IMR-90 (cell line): ENCODE data around the gene IGF2R. TPM values are rescaled to one million over a fixed set of nuclear protein-coding genes. Genes with fewer than 3 reads are reported as not detected.

Experiments used
- ATAC-seq: fragments of 200-7000 bp; cut with Tn5 transposase; 2 replicates; pipeline ENCODE4 v1.9.1; 2020; ENCODE audit warnings: low read depth, mild to moderate bottlenecking, moderate library complexity
- BruUV-seq: library from RNA; stranded (reverse); fragments of 400-500 nt; replicated peaks from 2 replicates; lab custom pipeline; 2021; lab: Mats Ljungman, UMichigan
- CTCF ChIA-PET: fragments of 300-600 bp; formaldehyde crosslinking; extraction: SDS; loops from one replicate; lab custom pipeline; 2021; ENCODE audit warnings: antibody characterized with exemption; lab: Yijun Ruan, JAX
- POLR2A ChIA-PET: fragments of 300-600 bp; sonication (Branson Sonifier 250); formaldehyde crosslinking; loops from one replicate; lab custom pipeline; 2022; ENCODE audit warnings: antibody characterized with exemption; ENCODE audit not compliant: unreplicated experiment; lab: Charles Lee
- DNase-seq: peaks from one replicate; pipeline ENCODE4 v3.0.0; 2013
- H2AFZ ChIP-seq: replicated peaks from 2 replicates; pipeline ENCODE3; 2013; ENCODE audit warnings: low read length, mild to moderate bottlenecking; ENCODE audit not compliant: poor library complexity
- H2AK5ac ChIP-seq: 2 replicates; pipeline ENCODE4 v1.6.1; 2013; ENCODE audit warnings: low read depth, low read length, inconsistent platforms
- H2AK9ac ChIP-seq: replicated peaks from 2 replicates; pipeline ENCODE3; 2013; ENCODE audit warnings: mild to moderate bottlenecking, low read depth, low read length, moderate library complexity; ENCODE audit not compliant: poor library complexity
- H2BK120ac ChIP-seq: 2 replicates; pipeline ENCODE4 v1.6.1; 2013; ENCODE audit warnings: low read depth, low read length, inconsistent platforms
- H2BK15ac ChIP-seq: 3 replicates; pipeline ENCODE4 v1.6.1; 2013; ENCODE audit warnings: low read depth, low read length, inconsistent platforms
- H2BK20ac ChIP-seq: 2 replicates; pipeline ENCODE4 v1.6.1; 2013; ENCODE audit warnings: low read depth, mild to moderate bottlenecking, inconsistent platforms, low read length, moderate library complexity
- H2BK5ac ChIP-seq: 2 replicates; pipeline ENCODE4 v1.6.1; 2013; ENCODE audit warnings: mild to moderate bottlenecking, low read depth, low read length, inconsistent platforms; ENCODE audit not compliant: poor library complexity, severe bottlenecking
- H3K14ac ChIP-seq: replicated peaks from 2 replicates; pipeline ENCODE4 v1.6.1; 2013; ENCODE audit warnings: low read depth, low read length, inconsistent platforms
- H3K18ac ChIP-seq: 2 replicates; pipeline ENCODE4 v1.6.1; 2013; ENCODE audit warnings: low read depth, low read length, control low read depth
- H3K23ac ChIP-seq: 2 replicates; pipeline ENCODE4 v1.6.1; 2013; ENCODE audit warnings: low read depth, low read length, inconsistent platforms
- H3K27ac ChIP-seq: 2 replicates; pipeline ENCODE4 v1.5.1; 2013; ENCODE audit warnings: mild to moderate bottlenecking, control low read depth, low read length; ENCODE audit not compliant: insufficient read depth
- H3K27me3 ChIP-seq: 2 replicates; pipeline ENCODE4 v1.6.1; 2013; ENCODE audit warnings: low read length; ENCODE audit not compliant: control insufficient read depth, insufficient read depth
- H3K36me3 ChIP-seq: 2 replicates; pipeline ENCODE4 v1.6.1; 2013; ENCODE audit warnings: low read length, mixed read lengths; ENCODE audit not compliant: control insufficient read depth, insufficient read depth
- H3K4ac ChIP-seq: 2 replicates; pipeline ENCODE4 v1.6.1; 2013; ENCODE audit warnings: low read depth, low read length, inconsistent platforms
- H3K4me1 ChIP-seq: 2 replicates; pipeline ENCODE4 v1.6.1; 2013; ENCODE audit warnings: low read length, mixed read lengths; ENCODE audit not compliant: control insufficient read depth, insufficient read depth
- H3K4me2 ChIP-seq: 2 replicates; pipeline ENCODE4 v1.6.1; 2013; ENCODE audit warnings: low read depth, mild to moderate bottlenecking, control low read depth, low read length, moderate library complexity
- H3K4me3 ChIP-seq: 2 replicates; pipeline ENCODE4 v1.5.1; 2013; ENCODE audit warnings: low read depth, mild to moderate bottlenecking, control low read depth, low read length, moderate library complexity; ENCODE audit not compliant: insufficient read depth
- H3K56ac ChIP-seq: 2 replicates; pipeline ENCODE4 v1.6.1; 2013; ENCODE audit warnings: low read length, inconsistent platforms; ENCODE audit not compliant: insufficient read depth; ENCODE audit errors: extremely low read depth
- H3K79me1 ChIP-seq, 2 experiments: 2 replicates each; pipeline ENCODE4 v1.6.1; 2013; ENCODE audit warnings: low read length in 2 of 2, inconsistent platforms in 1 of 2, low read depth in 1 of 2
- H3K9ac ChIP-seq: 2 replicates; pipeline ENCODE4 v1.6.1; 2013; ENCODE audit warnings: low read depth, low read length, control low read depth
- H3K9me1 ChIP-seq: 2 replicates; pipeline ENCODE4 v1.6.1; 2013; ENCODE audit warnings: low read length, inconsistent platforms; ENCODE audit not compliant: insufficient read depth
- H3K9me3 ChIP-seq: 2 replicates; pipeline ENCODE4 v1.6.1; 2013; ENCODE audit warnings: low read length; ENCODE audit not compliant: control insufficient read depth, insufficient read depth
- H4K20me1 ChIP-seq: 2 replicates; pipeline ENCODE4 v1.6.1; 2013; ENCODE audit warnings: low read length, inconsistent platforms; ENCODE audit not compliant: insufficient read depth
- H4K5ac ChIP-seq: 2 replicates; pipeline ENCODE4 v1.6.1; 2013; ENCODE audit warnings: mild to moderate bottlenecking, low read depth, low read length, control low read depth
- H4K8ac ChIP-seq, 2 experiments: 2 replicates each; pipeline ENCODE4 v1.6.1; 2013; ENCODE audit warnings: low read depth in 2 of 2, low read length in 2 of 2, control low read depth in 1 of 2, inconsistent platforms in 1 of 2
- H4K91ac ChIP-seq: 2 replicates; pipeline ENCODE4 v1.6.1; 2013; ENCODE audit warnings: low read depth, low read length, inconsistent platforms; ENCODE audit not compliant: insufficient read depth
- FOS ChIP-seq: fragments of 150-350 bp; IDR thresholded peaks from 2 replicates; pipeline ENCODE4 v1.6.1; 2016; ENCODE audit warnings: low read depth, low read length
- NFE2L2 ChIP-seq: fragments of 150-350 bp; IDR thresholded peaks from 2 replicates; pipeline ENCODE4 v1.6.1; 2016; ENCODE audit warnings: low read depth, mild to moderate bottlenecking, low read length
- RAD21 ChIP-seq: IDR thresholded peaks from 2 replicates; pipeline ENCODE4 v1.6.1; 2012; ENCODE audit warnings: low read length, improper control_type of control experiment
- RCOR1 ChIP-seq: IDR thresholded peaks from 2 replicates; pipeline ENCODE4 v1.6.1; 2012; ENCODE audit warnings: mild to moderate bottlenecking, low read length, improper control_type of control experiment; ENCODE audit not compliant: insufficient replicate concordance
- WGBS, 2 experiments: methylation state at CpG; one replicate each; pipeline versions ENCODE4 v1.1.5 to v1.1.7; 2013; ENCODE audit warnings: missing lambda C conversion rate in 2 of 2; ENCODE audit not compliant: insufficient read length in 1 of 2; ENCODE audit errors: extremely low coverage in 2 of 2; 5-methylcytosine and 5-hydroxymethylcytosine counted together
- dilution Hi-C: fragments of 300-500 bp; cut with HindIII; formaldehyde crosslinking; loops from one replicate; pipeline ENCODE4 v1.14.3; 2018; ENCODE audit warnings: low sequenced_read_pairs; ENCODE audit not compliant: unreplicated experiment
- in situ Hi-C: fragments of 300-500 bp; cut with MboI; formaldehyde crosslinking; loops from 3 replicates; pipeline ENCODE4 v1.14.3; 2019; ENCODE audit warnings: low sequenced_read_pairs, inconsistent platforms, mixed read lengths
- intact Hi-C: fragments of 100-400 bp; cut with micrococcal nuclease; formaldehyde crosslinking; loops from 2 replicates; pipeline ENCODE4 v1.10.0; 2022
- polyA plus RNA-seq, 3 experiments: library from polyadenylated mRNA; depleted of rRNA; stranded (reverse); fragments of >200 nt; gene quantifications; 2 replicates each; pipeline ENCODE4 v1.2.3, GENCODE V29; 2012; ENCODE audit warnings: low replicate concordance in 1 of 3
- total RNA-seq: library from RNA; depleted of rRNA; stranded (reverse); fragments of >200 nt; gene quantifications from 2 replicates; pipeline ENCODE4 v1.2.3, GENCODE V29; 2012
- TF ChIP-seq, protein P1 (sequence below): fragments of 150-350 bp; IDR thresholded peaks from 2 replicates; pipeline ENCODE4 v1.6.1; 2016; ENCODE audit warnings: low read depth, mild to moderate bottlenecking, low read length, moderate library complexity, borderline replicate concordance

The IGF2R gene
- total and polyA plus RNA-seq, 2 of the 4 experiments (the other 2 are of a cell fraction), result 33.2 to 41.4 TPM

DNA sequence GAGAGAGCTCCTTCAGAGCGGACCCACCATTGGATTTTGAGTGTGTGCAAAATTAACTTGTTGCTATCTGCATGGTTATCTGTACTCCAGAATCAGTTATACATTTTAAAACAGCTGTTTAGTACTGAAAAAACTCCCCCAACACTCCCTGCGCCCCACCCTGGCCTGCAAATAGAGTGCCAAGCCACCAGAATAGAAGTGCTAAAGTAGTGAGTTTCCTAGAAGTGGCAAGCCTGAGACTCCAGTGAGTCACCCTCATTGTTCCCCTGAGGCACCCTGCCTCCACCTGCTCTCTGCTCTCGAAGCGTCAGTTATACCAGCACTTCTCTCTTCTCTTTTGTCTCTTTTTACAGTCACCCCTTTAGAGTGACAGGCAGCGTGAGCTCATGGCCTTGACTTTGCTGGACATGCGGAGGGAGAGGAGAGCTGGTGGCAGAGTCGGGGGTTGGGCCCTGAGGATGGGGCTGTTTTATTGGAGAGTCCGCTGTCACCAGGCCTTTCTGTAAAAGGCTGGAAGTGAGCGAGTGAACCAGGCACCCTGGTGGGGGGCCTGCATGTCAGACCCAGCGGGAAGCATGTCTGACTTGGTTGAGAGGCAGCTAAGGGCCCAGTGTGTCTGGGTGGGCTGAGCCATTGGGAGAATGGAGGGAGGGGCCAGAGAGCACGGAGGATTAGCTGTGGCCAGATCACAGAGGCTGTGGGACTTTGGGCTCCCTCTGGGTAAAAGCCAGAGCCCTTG is 10.4 kb downstream of the IGF2R start:
- CTCF ChIA-PET, result interaction anchor here (0.6 kb wide), 1 partner anchor 33 kb away, joined by 5 read pairs; no protein-coding TSS in a partner anchor
- BruUV-seq, result no TSS peak
- in situ Hi-C loops (no loop called here), intact Hi-C loops (no loop called here), dilution Hi-C loops (no loop called here)
- H4K5ac ChIP-seq, result no peak overlapping the region
- ATAC-seq (no peak), DNase-seq (peak; percentile 37)
- no peaks in the 10 kb centered on the region for H3K36me3 ChIP-seq
- WGBS, 2 experiments, result 95% methylated on average over 3 of the region's 11 CpGs; no CpG with 5 or more reads in 1 of the 2 experiments
- no peak overlapping the region for H3K14ac ChIP-seq
- no peak overlapping the region for H3K27ac ChIP-seq
- no peak overlapping the region for H3K4me2 ChIP-seq
- no peak overlapping the region for H4K91ac ChIP-seq
- TF ChIP-seq NFE2L2 (no peak), RAD21 (no peak), FOS (no peak), RCOR1 (no peak)
- TF ChIP-seq, protein P1, sequence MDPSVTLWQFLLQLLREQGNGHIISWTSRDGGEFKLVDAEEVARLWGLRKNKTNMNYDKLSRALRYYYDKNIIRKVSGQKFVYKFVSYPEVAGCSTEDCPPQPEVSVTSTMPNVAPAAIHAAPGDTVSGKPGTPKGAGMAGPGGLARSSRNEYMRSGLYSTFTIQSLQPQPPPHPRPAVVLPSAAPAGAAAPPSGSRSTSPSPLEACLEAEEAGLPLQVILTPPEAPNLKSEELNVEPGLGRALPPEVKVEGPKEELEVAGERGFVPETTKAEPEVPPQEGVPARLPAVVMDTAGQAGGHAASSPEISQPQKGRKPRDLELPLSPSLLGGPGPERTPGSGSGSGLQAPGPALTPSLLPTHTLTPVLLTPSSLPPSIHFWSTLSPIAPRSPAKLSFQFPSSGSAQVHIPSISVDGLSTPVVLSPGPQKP, result no peak
- H3K9ac ChIP-seq, result no peak overlapping the region
- peaks cover 87% of the 10 kb centered on the region for H4K20me1 ChIP-seq
- H3K4ac ChIP-seq, result no peak overlapping the region
- H2AFZ ChIP-seq, result no peak overlapping the region
- H4K8ac ChIP-seq, result no peak overlapping the region
- H3K79me1 ChIP-seq, result peaks cover 50 to 80% of the 10 kb centered on the region in 2 experiments
- peaks cover 39% of the 10 kb centered on the region for H3K9me1 ChIP-seq
- H2AK5ac ChIP-seq, result no peak overlapping the region; the same call in none of the 2 replicates
- no peak overlapping the region for H3K23ac ChIP-seq
- no peak overlapping the region for H2BK120ac ChIP-seq
- H2AK9ac ChIP-seq, result no peak overlapping the region
- H3K56ac ChIP-seq, result no peak overlapping the region
- no peak overlapping the region for H3K18ac ChIP-seq
- no peak overlapping the region for H2BK5ac ChIP-seq
- H3K9me3 ChIP-seq, result no peaks in the 10 kb centered on the region
- H2BK15ac ChIP-seq, result no peak overlapping the region
- H3K27me3 ChIP-seq, result no peaks in the 10 kb centered on the region
- POLR2A ChIA-PET, result no interaction called here
- H3K4me3 ChIP-seq, result no peak overlapping the region
- H2BK20ac ChIP-seq, result no peak overlapping the region
- peaks cover 36% of the 10 kb centered on the region for H3K4me1 ChIP-seq
